ENCODE data around the gene NEU4.
"Not testable (repeated sequence)": the region's sequence is repeated elsewhere in the genome, so short reads cannot be mapped to it uniquely, and the experiment has no call there.

NEU4 gene

GRCh38 chr2:241799522-241800197, 9.3 kb upstream of the NEU4 start:
- no peak for DNase-seq (ENCODE audit: low spot score)

- not testable (repeated sequence) for DNase-seq (ENCODE audit: low spot score)
These were observed 8.6 kb upstream of the NEU4 start for GRCh38 chr2:241800198-241800903.

- DNase-seq (ENCODE audit: low spot score): no peak
These were observed 7.2 kb upstream of the NEU4 start for GRCh38 chr2:241801611-241802420.

- DNase-seq (ENCODE audit: low spot score): no peak
These were observed 6.3 kb upstream of the NEU4 start for GRCh38 chr2:241802421-241803318.

- peak; percentile 57 for DNase-seq (ENCODE audit: low spot score)
These were observed 5.3 kb upstream of the NEU4 start for GRCh38 chr2:241803387-241804325.

GRCh38 chr2:241804326-241805229, 4.4 kb upstream of the NEU4 start:
- DNase-seq (ENCODE audit: low spot score): peak; percentile 22

- not testable (repeated sequence) for DNase-seq (ENCODE audit: low spot score)
These were observed 2.8 kb upstream of the NEU4 start for GRCh38 chr2:241806217-241806616.

GRCh38 chr2:241808051-241808720, 807 bp upstream of the NEU4 start:
- DNase-seq (ENCODE audit: low spot score): no peak

GRCh38 chr2:241809383-241810306, 652 bp downstream of the NEU4 start:
- DNase-seq (ENCODE audit: low spot score): no peak

GRCh38 chr2:241810307-241811200, 1.6 kb downstream of the NEU4 start:
- no peak for DNase-seq (ENCODE audit: low spot score)

GRCh38 chr2:241811201-241811951, 2.4 kb downstream of the NEU4 start:
- DNase-seq (ENCODE audit: low spot score): no peak

GRCh38 chr2:241811952-241812729, 3.1 kb downstream of the NEU4 start:
- no peak for DNase-seq (ENCODE audit: low spot score)

GRCh38 chr2:241812730-241813643, 4.0 kb downstream of the NEU4 start:
- no peak for DNase-seq (ENCODE audit: low spot score)

Data from cerebellar cortex (tissue), 1 donor.